Endothelial cell of umbilical vein (primary cell): ENCODE measurements around the gene INPP5J.

ENCODE experiments used
- EZH2 ChIP-seq: IDR thresholded peaks from 2 replicates; pipeline ENCODE4 v1.6.1; 2012; ENCODE audit warnings: borderline replicate concordance, low read depth, mild to moderate bottlenecking, moderate library complexity, low read length, inconsistent platforms; ENCODE audit not compliant: severe bottlenecking
- FOS ChIP-seq: IDR thresholded peaks from 2 replicates; pipeline ENCODE4 v1.6.1; 2011; ENCODE audit warnings: mild to moderate bottlenecking, low read length, moderate library complexity, borderline replicate concordance; ENCODE audit not compliant: insufficient read depth
- JUN ChIP-seq: IDR thresholded peaks from 2 replicates; pipeline ENCODE4 v1.6.1; 2011; ENCODE audit warnings: borderline replicate concordance, low read depth; ENCODE audit not compliant: insufficient read length, insufficient read depth
- POLR2A ChIP-seq: IDR thresholded peaks from 2 replicates; pipeline ENCODE4 v1.6.1; 2012; ENCODE audit warnings: low read depth, mild to moderate bottlenecking, control low read depth, low read length
- POLR2AphosphoS5 ChIP-seq: IDR thresholded peaks from 2 replicates; pipeline ENCODE4 v1.6.1; 2012; ENCODE audit warnings: low read depth, mild to moderate bottlenecking, control low read depth, low read length, moderate library complexity; ENCODE audit not compliant: insufficient read depth
- TF ChIP-seq, protein P1 (sequence below), 2 donors: IDR thresholded peaks; 1 replicate in 1 of 2; 2 replicates in 1 of 2; pipeline ENCODE4 v1.5.1; 2011; ENCODE audit warnings: low read length in 2 of 2, mild to moderate bottlenecking in 2 of 2, moderate library complexity in 2 of 2, control low read depth in 1 of 2, inconsistent platforms in 1 of 2, low read depth in 1 of 2; ENCODE audit not compliant: insufficient read depth in 1 of 2; ENCODE audit errors: extremely low read depth in 1 of 2
- TF ChIP-seq, protein P2 (sequence below): IDR thresholded peaks from 2 replicates; pipeline ENCODE4 v1.6.1; 2011; ENCODE audit not compliant: insufficient read depth, insufficient read length

DNA sequence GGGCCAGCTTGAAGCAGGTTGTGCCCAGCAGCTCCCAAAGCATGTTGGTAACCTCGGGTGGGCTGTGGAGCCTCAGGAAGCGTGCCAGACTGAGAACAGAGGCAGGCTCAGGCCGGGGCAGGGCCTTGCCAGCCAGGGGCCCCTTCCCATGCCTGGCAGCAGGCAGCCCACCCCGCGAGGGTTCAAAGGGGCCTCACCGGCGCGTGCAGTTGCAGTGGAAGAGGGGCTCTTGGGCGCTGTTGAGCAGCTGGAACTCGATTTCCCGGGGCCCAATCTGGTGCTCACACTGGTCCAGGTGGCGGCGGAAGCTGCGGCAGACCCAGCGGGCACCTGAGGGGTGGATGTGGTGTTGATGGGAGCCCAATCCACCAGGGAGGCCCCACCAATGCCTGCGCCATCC lies 13.9 kb downstream of the INPP5J start:
- TF ChIP-seq, protein P1, sequence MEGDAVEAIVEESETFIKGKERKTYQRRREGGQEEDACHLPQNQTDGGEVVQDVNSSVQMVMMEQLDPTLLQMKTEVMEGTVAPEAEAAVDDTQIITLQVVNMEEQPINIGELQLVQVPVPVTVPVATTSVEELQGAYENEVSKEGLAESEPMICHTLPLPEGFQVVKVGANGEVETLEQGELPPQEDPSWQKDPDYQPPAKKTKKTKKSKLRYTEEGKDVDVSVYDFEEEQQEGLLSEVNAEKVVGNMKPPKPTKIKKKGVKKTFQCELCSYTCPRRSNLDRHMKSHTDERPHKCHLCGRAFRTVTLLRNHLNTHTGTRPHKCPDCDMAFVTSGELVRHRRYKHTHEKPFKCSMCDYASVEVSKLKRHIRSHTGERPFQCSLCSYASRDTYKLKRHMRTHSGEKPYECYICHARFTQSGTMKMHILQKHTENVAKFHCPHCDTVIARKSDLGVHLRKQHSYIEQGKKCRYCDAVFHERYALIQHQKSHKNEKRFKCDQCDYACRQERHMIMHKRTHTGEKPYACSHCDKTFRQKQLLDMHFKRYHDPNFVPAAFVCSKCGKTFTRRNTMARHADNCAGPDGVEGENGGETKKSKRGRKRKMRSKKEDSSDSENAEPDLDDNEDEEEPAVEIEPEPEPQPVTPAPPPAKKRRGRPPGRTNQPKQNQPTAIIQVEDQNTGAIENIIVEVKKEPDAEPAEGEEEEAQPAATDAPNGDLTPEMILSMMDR (IDR thresholded peaks at IDR 0.05; ENCODE audit: extremely low read depth in 1 of 2, insufficient read depth in 1 of 2, low read depth in 1 of 2, low read length in 2 of 2), result no peak
- TF ChIP-seq POLR2AphosphoS5, result no peak
- no peak for TF ChIP-seq POLR2A
- no peak for TF ChIP-seq EZH2
- TF ChIP-seq JUN, result no peak
- TF ChIP-seq, protein P2, sequence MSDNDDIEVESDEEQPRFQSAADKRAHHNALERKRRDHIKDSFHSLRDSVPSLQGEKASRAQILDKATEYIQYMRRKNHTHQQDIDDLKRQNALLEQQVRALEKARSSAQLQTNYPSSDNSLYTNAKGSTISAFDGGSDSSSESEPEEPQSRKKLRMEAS, result no peak
- no peak for TF ChIP-seq FOS
